Muscle layer of colon (tissue), 2 donors: Measurements from ENCODE around the gene HNRNPUL2.

Experiments
- H3K27ac ChIP-seq: one replicate; pipeline ENCODE4 v1.7.0; 2013; ENCODE audit warnings: low read depth, mild to moderate bottlenecking, low read length, moderate library complexity
- H3K27me3 ChIP-seq, 2 donors: one replicate each; pipeline ENCODE4 v1.7.0; 2013; ENCODE audit warnings: low read length in 2 of 2, mild to moderate bottlenecking in 2 of 2; ENCODE audit not compliant: insufficient read depth in 2 of 2, control insufficient read depth in 1 of 2
- H3K36me3 ChIP-seq: one replicate; pipeline ENCODE4 v1.7.0; 2013; ENCODE audit warnings: mild to moderate bottlenecking, low read length; ENCODE audit not compliant: insufficient read depth
- H3K4me1 ChIP-seq: one replicate; pipeline ENCODE4 v1.7.0; 2013; ENCODE audit warnings: mild to moderate bottlenecking, low read length; ENCODE audit not compliant: insufficient read depth
- H3K4me3 ChIP-seq, 2 donors: one replicate each; pipeline ENCODE4 v1.7.0; 2013; ENCODE audit warnings: low read length in 2 of 2, low read depth in 1 of 2, mild to moderate bottlenecking in 1 of 2, moderate library complexity in 1 of 2
- H3K9ac ChIP-seq: one replicate; pipeline ENCODE4 v1.7.0; 2013; ENCODE audit warnings: low read length
- H3K9me3 ChIP-seq: one replicate; pipeline ENCODE4 v1.7.0; 2013; ENCODE audit warnings: mild to moderate bottlenecking, low read length
- donor health status: abdominal sarcoma.
- donor health status: Adenocarcinoma of cecum.

The HNRNPUL2 gene

GRCh38 chr11:62725646-62726045, 1.6 kb downstream of the HNRNPUL2 start:
- no peaks in the 10 kb centered on the region for H3K27me3 ChIP-seq
- H3K9ac ChIP-seq, result peak overlapping the region; percentile 95
- peak overlapping the region; percentile 90 for H3K27ac ChIP-seq
- peak overlapping the region; percentile 66 to 94 for H3K4me3 ChIP-seq
- peaks cover 40% of the 10 kb centered on the region for H3K4me1 ChIP-seq
- no peaks in the 10 kb centered on the region for H3K9me3 ChIP-seq
- H3K36me3 ChIP-seq, result peaks cover 37% of the 10 kb centered on the region

GRCh38 chr11:62724171-62724570, 3.1 kb downstream of the HNRNPUL2 start:
- peak overlapping the region in 1 of 2 donors; percentile 94 for H3K4me3 ChIP-seq
- peaks cover 52% of the 10 kb centered on the region for H3K36me3 ChIP-seq
- no peaks in the 10 kb centered on the region for H3K27me3 ChIP-seq
- H3K9me3 ChIP-seq, result no peaks in the 10 kb centered on the region
- H3K27ac ChIP-seq, result no peak overlapping the region
- peaks cover 29% of the 10 kb centered on the region for H3K4me1 ChIP-seq
- peak overlapping the region; percentile 95 for H3K9ac ChIP-seq

- Histone ChIP-seq H3K4me3 (no peak overlapping the region), H3K36me3 (peaks cover 74% of the 10 kb centered on the region), H3K27me3 (no peaks in the 10 kb centered on the region), H3K9ac (no peak overlapping the region), H3K4me1 (peaks cover 29% of the 10 kb centered on the region), H3K9me3 (no peaks in the 10 kb centered on the region), H3K27ac (no peak overlapping the region)
Measured at GRCh38 chr11:62721994-62722393, 5.3 kb downstream of the HNRNPUL2 start.

- H3K4me3 ChIP-seq, result no peak overlapping the region
- H3K27me3 ChIP-seq, result no peaks in the 10 kb centered on the region
- peaks cover 97% of the 10 kb centered on the region for H3K36me3 ChIP-seq
- peaks cover 16% of the 10 kb centered on the region for H3K4me1 ChIP-seq
- no peak overlapping the region for H3K27ac ChIP-seq
- no peaks in the 10 kb centered on the region for H3K9me3 ChIP-seq
- H3K9ac ChIP-seq, result no peak overlapping the region
Measured at GRCh38 chr11:62719302-62719978, 7.8 kb downstream of the HNRNPUL2 start.

DNA sequence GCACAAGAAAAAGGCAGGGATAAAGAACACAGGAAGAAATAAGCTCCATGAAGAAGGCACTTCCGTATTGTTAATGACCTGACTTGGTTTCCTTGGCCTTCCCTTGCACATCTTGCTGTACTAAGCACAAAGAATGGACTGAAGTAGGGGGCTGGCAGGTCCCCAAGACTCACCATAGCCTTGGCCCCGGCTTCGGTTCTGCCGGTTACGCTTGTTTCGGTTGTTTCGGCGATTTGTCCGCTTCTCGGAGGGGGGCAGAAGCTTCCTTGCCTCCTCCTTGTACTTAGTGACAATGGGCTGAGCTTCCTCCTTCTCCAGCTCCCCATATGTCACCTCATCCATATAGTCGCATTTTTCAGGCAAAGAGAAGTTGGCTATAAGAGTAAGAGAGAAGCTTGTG, 10.4 kb downstream of the HNRNPUL2 start:
- peaks cover 4% of the 10 kb centered on the region for H3K4me1 ChIP-seq
- H3K36me3 ChIP-seq, result peaks cover 91% of the 10 kb centered on the region
- H3K27me3 ChIP-seq, result no peaks in the 10 kb centered on the region
- no peaks in the 10 kb centered on the region for H3K9me3 ChIP-seq
- H3K27ac ChIP-seq, result no peak overlapping the region
- H3K4me3 ChIP-seq, result no peak overlapping the region
- no peak overlapping the region for H3K9ac ChIP-seq

- Histone ChIP-seq H3K9ac (no peak overlapping the region), H3K4me1 (peaks cover 4% of the 10 kb centered on the region), H3K27me3 (no peaks in the 10 kb centered on the region), H3K27ac (no peak overlapping the region), H3K9me3 (no peaks in the 10 kb centered on the region), H3K4me3 (no peak overlapping the region), H3K36me3 (peaks cover 90% of the 10 kb centered on the region)
Measured at GRCh38 chr11:62716206-62716605, 11.1 kb downstream of the HNRNPUL2 start.

GRCh38 chr11:62715150-62716130, 11.8 kb downstream of the HNRNPUL2 start:
- Histone ChIP-seq H3K27ac (no peak overlapping the region), H3K4me3 (no peak overlapping the region), H3K27me3 (no peaks in the 10 kb centered on the region), H3K9me3 (no peaks in the 10 kb centered on the region), H3K36me3 (peaks cover 84% of the 10 kb centered on the region), H3K9ac (no peak overlapping the region), H3K4me1 (peaks cover 5% of the 10 kb centered on the region)

- Histone ChIP-seq H3K27me3 (no peaks in the 10 kb centered on the region), H3K4me1 (peaks cover 20% of the 10 kb centered on the region), H3K9me3 (no peaks in the 10 kb centered on the region), H3K9ac (no peak overlapping the region), H3K27ac (no peak overlapping the region), H3K4me3 (no peak overlapping the region), H3K36me3 (peaks cover 63% of the 10 kb centered on the region)
Measured at GRCh38 chr11:62713343-62713742, 13.9 kb downstream of the HNRNPUL2 start.

GRCh38 chr11:62712861-62713260, 14.4 kb downstream of the HNRNPUL2 start:
- no peak overlapping the region for H3K4me3 ChIP-seq
- H3K4me1 ChIP-seq, result peaks cover 23% of the 10 kb centered on the region
- peaks cover 58% of the 10 kb centered on the region for H3K36me3 ChIP-seq
- no peak overlapping the region for H3K27ac ChIP-seq
- H3K9me3 ChIP-seq, result no peaks in the 10 kb centered on the region
- no peak overlapping the region for H3K9ac ChIP-seq
- no peaks in the 10 kb centered on the region for H3K27me3 ChIP-seq

DNA sequence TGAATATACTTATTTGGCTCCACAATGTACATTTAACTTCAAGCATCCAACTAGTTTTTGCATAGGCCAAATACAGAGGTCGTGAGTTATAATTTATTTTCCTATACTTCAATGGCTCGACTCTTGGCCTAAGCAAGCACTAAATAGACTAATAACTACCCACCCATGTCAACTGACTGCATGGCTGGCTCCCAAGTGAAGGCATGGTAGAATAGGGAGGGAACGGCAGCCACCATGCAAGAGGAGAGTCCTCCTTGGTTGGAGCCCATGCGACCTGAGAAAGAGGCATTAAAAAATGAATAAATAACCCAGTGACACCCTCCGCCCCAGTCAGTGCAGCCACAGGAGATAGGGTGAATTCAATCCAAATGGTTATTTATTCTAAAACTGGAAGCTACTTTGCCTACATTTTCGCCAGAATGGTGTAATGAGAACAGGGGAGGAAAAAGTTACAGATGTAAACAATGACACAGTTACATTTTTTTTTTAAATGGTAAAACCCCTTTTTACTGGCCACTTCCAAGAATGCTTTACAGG, 14.9 kb downstream of the HNRNPUL2 start:
- H3K27ac ChIP-seq, result no peak overlapping the region
- no peak overlapping the region for H3K9ac ChIP-seq
- H3K4me3 ChIP-seq, result no peak overlapping the region
- H3K36me3 ChIP-seq, result peaks cover 53% of the 10 kb centered on the region
- no peaks in the 10 kb centered on the region for H3K9me3 ChIP-seq
- H3K4me1 ChIP-seq, result peaks cover 23% of the 10 kb centered on the region
- no peaks in the 10 kb centered on the region for H3K27me3 ChIP-seq

- H3K4me3 ChIP-seq, result peak overlapping the region; percentile 51 to 90
- H3K36me3 ChIP-seq, result peaks cover 30% of the 10 kb centered on the region
- no peaks in the 10 kb centered on the region for H3K27me3 ChIP-seq
- H3K4me1 ChIP-seq, result peaks cover 36% of the 10 kb centered on the region
- no peaks in the 10 kb centered on the region for H3K9me3 ChIP-seq
- H3K9ac ChIP-seq, result peak overlapping the region; percentile 79
- peak overlapping the region; percentile 90 for H3K27ac ChIP-seq
Measured at GRCh38 chr11:62710001-62710345, 17.3 kb downstream of the HNRNPUL2 start.
